Posterior vena cava (tissue), 2 donors: Measurements from ENCODE around the gene NEK4. TPM values are rescaled to one million over a fixed set of nuclear protein-coding genes. Genes with fewer than 3 reads are reported as not detected.
"Not testable (repeated sequence)": the region's sequence is repeated elsewhere in the genome, so short reads cannot be mapped to it uniquely, and the experiment has no call there.

ENCODE experiments used
- DNase-seq: peaks from one replicate; pipeline ENCODE4 v3.0.0-alpha.2; 2020; ENCODE audit warnings: low spot score
- intact Hi-C, 2 donors: fragments of 100-400 bp; cut with DNase I; formaldehyde crosslinking; loops; one replicate each; pipeline versions ENCODE4 v1.14.1 to v1.14.2; 2022 to 2023
- total RNA-seq, 2 donors: library from RNA; stranded (reverse); fragmentation: NEBNext Ultra II Directional; extraction: Animal tissue kit (Norgen Biotek cat#: 25700); gene quantifications; one replicate each; pipeline ENCODE4 v1.2.1, GENCODE V29; 2021
- donor health status: DM: yes; HTN: yes; CAD: no.
- donor health status: DM: yes; HTN: yes; CAD: no.

NEK4 gene
- total RNA-seq, 2 donors from 2014 or later = 17.3 to 21.5 TPM

GRCh38 chr3:52782412-52783210, 11.9 kb upstream of the NEK4 start:
- DNase-seq = peak; percentile 42
- intact Hi-C loops = no loop called here

GRCh38 chr3:52781741-52782140, 11.0 kb upstream of the NEK4 start:
- intact Hi-C loops = no loop called here
- peak; percentile 57 for DNase-seq

- peak; percentile 54 for DNase-seq
- intact Hi-C loops = no loop called here
Observed at GRCh38 chr3:52779837-52780585, 9.3 kb upstream of the NEK4 start.

GRCh38 chr3:52779011-52779836, 8.5 kb upstream of the NEK4 start:
- intact Hi-C loops = no loop called here
- peak; percentile 55 for DNase-seq

- peak; percentile 49 for DNase-seq
- intact Hi-C loops = no loop called here
Observed at GRCh38 chr3:52777959-52778805, 7.4 kb upstream of the NEK4 start.

GRCh38 chr3:52777127-52777958, 6.6 kb upstream of the NEK4 start, which contains the start of gene ITIH1:
Gene ITIH1, plus strand, starts transcription at chr3:52777599. Its CDS starts 17 bp downstream, at chr3:52777616.
- intact Hi-C loops = no loop called here
- DNase-seq = peak; percentile 70

GRCh38 chr3:52776486-52776885, 5.7 kb upstream of the NEK4 start:
- intact Hi-C loops = not testable (repeated sequence)
- peak; percentile 36 for DNase-seq

- peak; percentile 23 for DNase-seq
- intact Hi-C loops = no loop called here
Observed at GRCh38 chr3:52775877-52776276, 5.1 kb upstream of the NEK4 start.

- intact Hi-C loops = no loop called here
- peak; percentile 84 for DNase-seq
Observed at GRCh38 chr3:52774901-52775864, 4.4 kb upstream of the NEK4 start.

GRCh38 chr3:52774066-52774713, 3.5 kb upstream of the NEK4 start:
- peak; percentile 68 for DNase-seq
- intact Hi-C loops = no loop called here

- intact Hi-C loops = no loop called here
- DNase-seq = peak; percentile 60
Observed at GRCh38 chr3:52773361-52774065, 2.8 kb upstream of the NEK4 start.

GRCh38 chr3:52771702-52772101, 962 bp upstream of the NEK4 start:
- DNase-seq = peak; percentile 58
- intact Hi-C loops = loop anchor here in 1 of 2 donors (2.0 kb wide), 1 partner anchor 51 kb away; no protein-coding TSS in a partner anchor

- intact Hi-C loops = loop anchor here in 1 of 2 donors (2.0 kb wide), 1 partner anchor 51 kb away; no protein-coding TSS in a partner anchor
Observed at GRCh38 chr3:52771334-52771681, 568 bp upstream of the NEK4 start.

GRCh38 chr3:52769786-52770455, 819 bp downstream of the NEK4 start:
- intact Hi-C loops = loop anchor here in 1 of 2 donors (2.0 kb wide), 1 partner anchor 53 kb away; no protein-coding TSS in a partner anchor
- no peak for DNase-seq

More at GRCh38 chr3:52771334-52771681, 568 bp upstream of the NEK4 start:
- DNase-seq = no peak

GRCh38 chr3:52763466-52763865, 7.3 kb downstream of the NEK4 start:
- intact Hi-C loops = no loop called here
- no peak for DNase-seq
